Lower lobe of right lung (tissue), 2 donors: ENCODE data around the gene KIF26B. TPM values are rescaled to one million over a fixed set of nuclear protein-coding genes. Genes with fewer than 3 reads are reported as not detected.

ENCODE experiments used
- ATAC-seq, 2 donors: fragments of 200-7000 bp; cut with Tn5 transposase; one replicate each; pipeline ENCODE4 v1.9.1; 2020 to 2022; ENCODE audit warnings: mild to moderate bottlenecking in 2 of 2, moderate library complexity in 2 of 2
- DNase-seq: peaks from one replicate; pipeline ENCODE4 v3.0.0-alpha.2; 2020
- H3K27ac ChIP-seq: fragments of 200-600 bp; one replicate; pipeline ENCODE4 v1.8.0; 2022
- H3K27me3 ChIP-seq: fragments of 200-600 bp; one replicate; pipeline ENCODE4 v1.8.0; 2022; ENCODE audit warnings: low read depth
- H3K36me3 ChIP-seq: fragments of 200-600 bp; one replicate; pipeline ENCODE4 v1.8.0; 2022; ENCODE audit warnings: mild to moderate bottlenecking
- H3K4me1 ChIP-seq: fragments of 200-600 bp; one replicate; pipeline ENCODE4 v1.8.0; 2022
- H3K4me3 ChIP-seq: fragments of 200-600 bp; one replicate; pipeline ENCODE4 v1.8.0; 2022; ENCODE audit warnings: mild to moderate bottlenecking
- H3K9me3 ChIP-seq: fragments of 200-600 bp; one replicate; pipeline ENCODE4 v1.8.0; 2022
- CTCF ChIP-seq: fragments of 200-600 bp; IDR thresholded peaks from one replicate; pipeline ENCODE4 v1.8.0; 2022; ENCODE audit warnings: antibody characterized with exemption, mild to moderate bottlenecking
- intact Hi-C: fragments of 100-400 bp; cut with DNase I; formaldehyde crosslinking; loops from one replicate; pipeline ENCODE4 v1.11.0; 2022
- total RNA-seq: library from RNA; stranded (reverse); fragmentation: NEBNext Ultra II Directional; extraction: Animal tissue kit (Norgen Biotek cat#: 25700); gene quantifications from one replicate; pipeline ENCODE4 v1.2.1, GENCODE V29; 2021
- donor health status: DM: no; HTN: yes; CAD: no; lungs with severe emphysema.

KIF26B gene
- total RNA-seq, 1 donor from 2014 or later: 1.2 TPM

GRCh38 chr1:245419461-245419978, 264.7 kb downstream of the KIF26B start:
- no peak for ATAC-seq
- Histone ChIP-seq H3K27ac (no peak overlapping the region), H3K4me1 (no peaks in the 10 kb centered on the region), H3K4me3 (no peak overlapping the region), H3K36me3 (no peaks in the 10 kb centered on the region), H3K27me3 (no peaks in the 10 kb centered on the region), H3K9me3 (no peaks in the 10 kb centered on the region)
- no peak for DNase-seq
- intact Hi-C loops: no loop called here
- TF ChIP-seq CTCF: no peak

GRCh38 chr1:245419989-245420388, 265.2 kb downstream of the KIF26B start:
- Histone ChIP-seq H3K4me1 (no peaks in the 10 kb centered on the region), H3K4me3 (no peak overlapping the region), H3K27me3 (no peaks in the 10 kb centered on the region), H3K36me3 (no peaks in the 10 kb centered on the region), H3K9me3 (no peaks in the 10 kb centered on the region), H3K27ac (no peak overlapping the region)
- TF ChIP-seq CTCF: no peak
- no peak for ATAC-seq
- DNase-seq: no peak
- intact Hi-C loops: no loop called here

GRCh38 chr1:245420926-245421325, 266.1 kb downstream of the KIF26B start:
- no peak for DNase-seq
- no peak for ATAC-seq
- H3K36me3 ChIP-seq: no peaks in the 10 kb centered on the region
- no peak for TF ChIP-seq CTCF
- no peak overlapping the region for H3K27ac ChIP-seq
- H3K9me3 ChIP-seq: no peaks in the 10 kb centered on the region
- intact Hi-C loops: no loop called here
- no peaks in the 10 kb centered on the region for H3K4me1 ChIP-seq
- no peak overlapping the region for H3K4me3 ChIP-seq
- H3K27me3 ChIP-seq: no peaks in the 10 kb centered on the region

DNA sequence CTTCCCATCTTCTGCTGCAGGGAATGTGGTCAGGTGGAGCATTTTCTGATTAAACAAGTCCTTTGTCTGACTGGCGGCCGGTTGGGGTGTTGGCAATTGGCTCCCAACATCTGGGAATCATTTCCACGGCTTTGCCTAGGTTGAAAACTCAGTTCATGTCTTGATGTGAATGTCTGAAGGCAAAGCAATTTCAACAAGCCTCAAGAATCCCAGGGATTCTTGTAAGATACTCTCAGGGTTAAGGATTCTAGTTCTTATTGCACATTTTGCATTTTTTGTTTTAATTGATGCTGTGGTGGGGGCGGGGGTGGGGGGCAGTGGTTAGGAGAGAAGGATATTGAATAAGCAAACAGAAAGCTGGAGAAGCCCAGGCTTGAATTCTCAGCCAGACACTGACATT, 273.9 kb downstream of the KIF26B start:
- intact Hi-C loops: no loop called here
- no peaks in the 10 kb centered on the region for H3K36me3 ChIP-seq
- no peak overlapping the region for H3K4me3 ChIP-seq
- no peak overlapping the region for H3K27ac ChIP-seq
- ATAC-seq (no peak), DNase-seq (no peak)
- no peak for TF ChIP-seq CTCF
- H3K4me1 ChIP-seq: no peaks in the 10 kb centered on the region
- H3K27me3 ChIP-seq: no peaks in the 10 kb centered on the region
- H3K9me3 ChIP-seq: no peaks in the 10 kb centered on the region

DNA sequence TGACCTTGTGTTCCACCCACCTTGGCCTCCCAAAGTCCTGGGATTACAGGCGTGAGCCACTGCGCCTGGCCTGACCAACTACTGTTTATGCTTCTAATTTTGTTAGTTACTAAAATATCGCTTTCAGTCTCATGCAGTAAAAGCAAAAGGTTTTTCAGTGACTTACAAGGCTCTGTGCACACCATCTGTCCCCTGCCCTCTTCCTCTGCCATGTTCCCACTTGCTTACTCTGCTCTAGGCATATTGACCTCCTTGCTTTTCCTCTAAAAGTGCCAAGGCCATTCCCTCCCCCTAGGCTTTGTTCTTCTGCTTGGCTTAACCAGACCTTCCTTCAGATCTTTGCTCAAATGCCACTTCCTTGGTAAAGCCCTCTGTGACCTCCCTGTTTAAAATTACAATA, 276.9 kb downstream of the KIF26B start:
- H3K4me3 ChIP-seq: no peak overlapping the region
- H3K9me3 ChIP-seq: no peaks in the 10 kb centered on the region
- TF ChIP-seq CTCF: no peak
- H3K4me1 ChIP-seq: no peaks in the 10 kb centered on the region
- no peak overlapping the region for H3K27ac ChIP-seq
- no peaks in the 10 kb centered on the region for H3K27me3 ChIP-seq
- DNase-seq (no peak), ATAC-seq (no peak)
- intact Hi-C loops: no loop called here
- no peaks in the 10 kb centered on the region for H3K36me3 ChIP-seq
